Ramos (cell line): Measurements from ENCODE around the gene HCN1.
"Not testable (repeated sequence)": the region's sequence is repeated elsewhere in the genome, so short reads cannot be mapped to it uniquely, and the experiment has no call there.

Source experiments
- in situ Hi-C: fragments of 300-500 bp; cut with MboI; formaldehyde crosslinking; loops from one replicate; pipeline ENCODE4 v1.14.3; 2022; ENCODE audit warnings: low sequenced_read_pairs; ENCODE audit not compliant: unreplicated experiment

The HCN1 gene

DNA sequence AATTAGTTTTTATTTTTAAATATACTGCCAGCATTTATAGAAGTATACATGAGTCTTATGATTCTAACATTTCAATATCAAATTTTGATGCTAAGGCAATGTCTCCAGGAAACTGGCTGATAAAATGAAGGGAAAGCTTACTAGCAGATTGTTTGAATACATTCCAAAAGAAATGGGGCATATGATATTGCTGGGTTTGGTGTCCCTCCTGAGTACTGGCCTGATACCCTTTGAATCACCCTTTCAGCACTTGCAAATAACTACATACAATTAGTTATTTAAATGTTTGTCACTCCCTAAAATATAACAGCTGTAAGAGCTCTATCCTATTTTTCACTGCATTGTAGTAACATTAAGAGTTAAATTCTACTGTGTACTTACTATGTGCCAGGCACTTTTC, 360.8 kb downstream of the HCN1 start:
- in situ Hi-C loops = no loop called here

DNA sequence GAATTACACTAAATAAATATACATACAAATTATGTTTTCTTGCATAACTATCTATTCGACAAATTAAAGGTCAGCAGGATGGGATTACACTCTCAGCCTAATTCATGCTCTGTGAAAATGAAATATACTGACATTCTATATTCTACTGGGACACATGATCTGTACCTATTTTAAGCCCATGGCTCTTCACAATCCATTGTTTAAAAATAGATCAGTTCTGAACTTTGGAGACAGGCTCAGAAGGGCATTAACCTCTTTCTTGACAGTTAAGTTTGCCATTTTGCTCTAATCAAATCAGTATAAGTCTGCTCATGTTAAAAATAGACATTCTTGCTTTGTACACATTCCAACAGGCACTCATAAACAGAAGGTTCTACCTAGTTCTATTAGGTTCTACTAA, 361.2 kb downstream of the HCN1 start:
- in situ Hi-C loops = no loop called here

DNA sequence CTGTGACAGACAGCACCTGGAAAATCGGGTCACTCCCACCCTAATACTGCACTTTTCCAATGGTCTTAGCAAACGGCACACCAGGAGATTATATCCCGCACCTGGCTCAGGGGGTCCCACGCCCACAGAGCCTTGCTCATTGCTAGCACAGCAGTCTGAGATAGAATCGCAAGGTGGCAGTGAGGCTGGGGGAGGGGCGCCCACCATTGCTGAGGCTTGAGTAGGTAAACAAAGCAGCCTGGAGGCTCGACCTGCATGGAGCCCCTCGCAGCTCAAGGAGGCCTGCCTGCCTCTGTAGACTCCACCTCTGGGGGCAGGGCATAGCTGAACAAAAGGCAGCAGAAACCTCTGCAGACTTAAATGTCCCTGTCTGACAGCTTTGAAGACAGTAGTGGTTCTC, 383.6 kb downstream of the HCN1 start:
- in situ Hi-C loops = not testable (repeated sequence)

DNA sequence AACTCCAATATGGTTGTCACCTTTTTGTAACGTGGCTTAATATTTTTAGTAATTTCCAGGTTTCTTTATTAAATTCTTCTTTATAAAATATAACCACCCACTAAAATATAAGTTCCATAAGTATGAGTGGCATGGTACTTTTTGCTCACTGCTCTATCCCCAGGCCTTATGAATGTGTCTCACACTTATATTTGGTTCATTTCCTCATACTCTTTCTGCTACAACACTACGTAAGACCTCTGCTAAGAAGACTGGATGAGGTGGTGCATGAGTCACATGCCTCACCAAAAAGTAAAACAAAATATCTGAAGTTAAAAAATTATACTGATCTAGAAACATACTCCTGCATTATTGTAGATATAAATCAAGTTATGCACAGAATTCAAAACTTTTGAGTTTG, 400.9 kb downstream of the HCN1 start:
- in situ Hi-C loops = no loop called here

DNA sequence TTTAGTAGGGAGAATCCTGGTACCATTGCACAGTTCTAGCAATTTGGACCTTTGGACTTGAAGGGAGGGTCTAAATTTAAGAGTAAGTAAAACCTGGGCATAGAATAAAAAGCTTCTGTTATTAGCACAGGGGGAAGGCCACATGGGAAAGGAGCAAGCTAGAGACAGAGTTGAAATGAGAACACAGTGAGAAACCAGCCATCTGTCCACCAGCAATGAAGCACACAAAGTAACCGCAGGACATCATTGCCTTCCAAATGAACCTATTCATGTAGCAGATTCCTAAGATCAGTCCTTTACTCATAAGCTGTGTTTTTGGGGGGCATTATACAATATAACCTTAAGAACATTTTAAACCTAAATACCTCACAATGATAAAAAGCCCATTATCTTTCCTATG, 407.4 kb downstream of the HCN1 start:
- in situ Hi-C loops = no loop called here

DNA sequence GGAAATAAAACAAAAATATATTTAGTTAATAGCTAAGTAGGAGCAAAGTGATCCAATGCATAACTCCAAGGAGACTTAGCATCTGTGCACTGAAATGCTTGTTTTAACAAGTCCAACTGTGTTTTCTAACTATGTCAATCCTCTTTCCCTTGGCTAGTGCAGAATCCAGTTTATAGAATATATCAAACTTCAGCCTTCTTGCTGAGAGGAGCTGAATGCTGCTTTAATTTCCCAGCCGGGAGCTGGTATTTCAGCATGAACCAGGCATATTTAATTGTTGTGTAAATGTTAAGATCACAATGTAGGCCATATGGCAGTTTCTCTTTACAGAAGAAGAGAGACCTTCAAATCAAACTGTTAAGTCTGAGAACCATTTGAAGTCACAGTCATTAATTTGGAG, 411.7 kb downstream of the HCN1 start:
- in situ Hi-C loops = no loop called here

DNA sequence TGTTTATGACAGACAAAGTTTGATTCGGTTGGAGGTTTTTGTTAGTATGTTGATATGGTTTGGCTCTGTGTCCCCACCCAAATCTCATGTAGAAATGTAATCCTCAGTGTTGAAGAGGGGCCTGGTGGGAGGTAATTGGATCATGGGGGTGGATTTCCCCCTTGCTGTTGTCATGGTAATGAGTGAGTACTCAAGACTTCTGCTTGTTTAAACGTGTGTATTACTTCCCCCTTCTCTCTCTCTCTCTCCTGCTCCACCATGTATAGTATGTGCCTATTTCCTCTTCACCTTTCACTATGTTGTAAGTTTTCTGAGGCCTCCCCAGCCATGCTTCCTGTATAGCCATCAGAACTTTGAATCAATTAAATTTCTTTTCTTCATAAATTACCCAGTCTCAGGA, 415.1 kb downstream of the HCN1 start:
- in situ Hi-C loops = no loop called here

DNA sequence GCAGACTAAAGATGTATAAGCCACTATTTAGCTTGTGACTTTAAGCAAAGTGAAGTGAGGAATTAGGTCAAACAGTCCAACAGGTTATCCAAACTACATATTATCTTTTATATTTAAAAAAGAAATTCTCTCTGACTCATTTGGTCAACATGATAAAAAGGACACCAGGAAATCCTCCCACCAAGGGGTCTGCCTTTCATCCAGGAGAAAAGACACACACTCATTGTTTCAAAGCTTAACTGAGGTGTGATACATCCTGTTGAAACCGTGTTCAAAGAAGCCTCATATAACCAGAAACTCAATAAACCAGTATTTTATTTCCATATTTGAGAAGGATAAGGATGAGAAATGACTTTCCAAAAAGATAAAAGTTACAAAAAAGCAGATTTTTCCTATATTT, 417.1 kb downstream of the HCN1 start:
- in situ Hi-C loops = no loop called here

DNA sequence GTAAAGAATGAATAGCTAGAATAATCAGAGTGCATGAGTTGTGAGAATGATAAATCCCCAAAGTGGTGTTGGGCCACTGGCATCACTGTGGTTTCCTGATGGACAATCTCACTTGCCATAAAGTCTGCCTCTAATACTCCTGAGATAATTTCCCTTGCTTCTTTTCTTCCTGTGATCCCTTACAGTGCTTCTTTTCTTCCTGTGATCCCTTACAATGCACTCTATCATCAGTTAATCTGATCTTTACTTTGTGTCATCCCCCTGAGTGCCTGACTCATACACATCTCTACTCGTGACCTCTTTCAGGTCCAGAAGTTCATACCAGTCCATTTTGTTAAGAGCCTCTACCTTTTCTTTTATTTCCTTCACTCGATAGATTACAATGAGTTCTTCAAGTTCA, 418.3 kb downstream of the HCN1 start:
- in situ Hi-C loops = no loop called here

DNA sequence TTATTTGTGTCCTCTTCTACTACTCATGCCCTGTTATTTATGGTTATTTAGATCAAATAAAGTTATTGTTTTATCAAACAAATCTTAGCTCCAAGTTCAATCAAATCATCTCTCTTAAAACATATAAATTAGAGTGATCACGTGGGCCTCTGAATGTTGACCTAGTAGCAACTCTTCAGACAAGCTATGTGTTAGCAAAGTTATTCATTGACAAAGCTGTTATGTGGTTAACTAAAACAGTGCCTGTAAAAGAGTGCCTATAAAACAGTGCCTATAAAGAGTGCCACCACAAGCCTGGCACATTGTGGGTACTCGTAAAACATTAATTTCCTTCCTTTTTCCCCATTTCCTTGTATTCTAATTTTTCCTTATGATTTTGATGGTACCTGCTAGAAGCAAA, 421.9 kb downstream of the HCN1 start:
- in situ Hi-C loops = no loop called here

DNA sequence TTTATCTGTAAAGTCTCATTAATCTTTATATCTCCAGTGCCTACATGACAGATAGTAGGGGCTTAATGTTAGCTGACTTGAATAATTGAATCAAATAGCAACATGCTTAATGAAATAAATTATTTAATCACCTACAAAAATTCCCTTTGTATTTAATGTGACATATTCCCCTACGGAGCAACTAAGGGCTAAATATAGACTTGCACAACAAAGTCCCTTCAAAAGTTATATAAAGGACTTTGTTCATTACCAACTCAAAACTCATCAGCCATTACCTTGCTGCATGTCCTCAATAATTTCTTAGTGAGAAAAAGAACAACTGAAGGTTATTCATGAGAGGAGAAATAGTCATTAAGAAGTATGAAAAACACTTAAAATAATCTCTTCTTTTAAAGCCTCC, 424.6 kb downstream of the HCN1 start:
- in situ Hi-C loops = no loop called here

DNA sequence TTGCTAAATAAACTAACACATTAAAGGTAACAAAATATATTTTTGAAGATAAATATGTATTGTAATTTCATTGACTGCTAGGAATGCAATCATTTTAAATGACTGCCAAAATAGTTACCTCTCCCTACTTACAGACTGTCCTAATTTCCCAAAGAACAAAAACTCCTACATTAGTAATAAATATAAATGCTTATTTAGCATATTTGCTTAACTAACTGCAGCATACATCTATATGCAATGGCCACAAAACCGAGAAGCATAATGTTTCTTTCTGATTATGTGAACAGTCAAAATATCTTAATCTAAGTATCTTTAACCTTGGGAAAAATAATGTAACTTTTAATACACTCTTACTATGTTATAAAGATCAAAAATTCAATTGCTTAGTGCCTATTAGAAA, 431.7 kb downstream of the HCN1 start:
- in situ Hi-C loops = no loop called here

DNA sequence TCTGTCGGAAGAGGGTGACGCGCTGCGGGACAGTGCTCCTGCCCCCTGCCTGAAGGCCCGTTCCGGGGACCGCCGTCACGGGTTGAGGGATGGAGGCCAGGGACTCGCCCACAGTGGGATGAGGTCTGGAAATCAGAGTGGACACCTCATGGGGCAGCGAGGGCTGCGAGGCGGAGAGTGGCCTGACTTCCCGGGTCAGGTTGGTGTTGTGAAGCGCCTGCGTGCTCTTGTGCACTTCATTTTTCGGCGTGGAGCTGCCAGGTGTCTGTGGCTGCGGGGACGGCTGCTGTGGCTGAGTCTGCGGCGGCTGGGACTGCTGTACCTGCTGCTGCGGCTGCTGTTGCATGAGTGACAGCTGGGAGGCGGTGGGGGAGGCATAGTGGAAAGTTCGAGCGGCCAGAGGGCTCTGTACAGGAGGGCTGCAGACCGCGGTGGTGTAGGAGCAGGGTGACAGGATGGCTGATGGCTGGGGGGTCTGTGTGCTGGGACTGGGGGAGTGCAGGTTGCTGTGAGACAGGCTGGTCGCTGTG, 434.1 kb downstream of the HCN1 start:
- in situ Hi-C loops = no loop called here

DNA sequence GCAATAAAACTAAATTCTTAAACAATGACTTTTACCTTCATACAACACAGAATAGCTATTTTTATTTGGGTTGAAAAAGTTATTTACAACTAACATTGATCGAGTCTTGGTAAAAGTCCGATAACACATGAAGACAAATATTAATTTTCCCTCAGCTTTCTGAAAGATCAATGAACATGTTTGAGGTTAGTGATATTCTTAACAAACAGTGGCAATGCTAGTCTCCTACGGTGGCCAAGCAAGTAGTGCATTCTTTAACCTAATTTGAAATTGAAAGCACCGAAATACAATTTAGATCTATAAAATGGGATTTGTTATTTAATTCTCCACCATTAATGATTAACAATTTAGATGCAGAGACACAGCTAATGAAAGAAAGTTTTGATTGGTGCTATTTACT, 435.1 kb downstream of the HCN1 start:
- in situ Hi-C loops = no loop called here

DNA sequence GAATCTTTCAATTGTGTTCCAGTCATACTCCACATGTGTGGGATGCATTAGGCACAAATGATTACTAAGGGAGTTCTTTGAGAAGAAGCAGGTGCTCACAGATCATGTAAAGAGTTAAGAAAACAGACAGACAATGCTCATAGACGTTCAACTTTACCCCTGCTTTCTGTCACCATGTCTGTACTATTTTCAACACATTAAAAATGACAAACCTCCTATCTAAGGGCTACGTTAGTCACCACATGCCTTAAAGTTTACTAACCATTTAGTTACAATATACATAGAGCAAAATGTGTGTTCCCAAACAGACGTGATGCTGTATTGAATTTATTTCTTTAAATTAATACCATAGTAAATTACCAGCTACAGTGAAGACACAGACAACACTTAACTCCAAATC, 435.9 kb downstream of the HCN1 start:
- in situ Hi-C loops = no loop called here

DNA sequence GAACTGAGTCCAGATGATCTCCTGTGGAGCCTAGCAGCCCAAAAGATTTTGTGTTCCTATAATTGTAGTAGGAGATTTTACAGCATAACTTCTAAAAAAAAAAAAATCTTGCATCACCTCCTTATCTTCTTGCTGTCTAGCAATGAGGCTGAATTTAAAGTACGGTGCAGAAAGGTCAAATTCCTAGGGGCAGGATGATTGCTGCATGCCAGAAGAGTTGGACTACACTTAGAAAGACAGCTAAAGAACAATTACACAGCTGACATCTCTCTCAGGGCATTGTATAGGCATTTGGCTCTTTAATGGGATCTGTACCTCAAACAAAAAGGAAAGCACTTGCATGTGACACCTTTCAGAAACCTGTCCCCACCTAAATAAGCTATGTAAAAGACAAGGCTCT, 443.2 kb downstream of the HCN1 start:
- in situ Hi-C loops = no loop called here

DNA sequence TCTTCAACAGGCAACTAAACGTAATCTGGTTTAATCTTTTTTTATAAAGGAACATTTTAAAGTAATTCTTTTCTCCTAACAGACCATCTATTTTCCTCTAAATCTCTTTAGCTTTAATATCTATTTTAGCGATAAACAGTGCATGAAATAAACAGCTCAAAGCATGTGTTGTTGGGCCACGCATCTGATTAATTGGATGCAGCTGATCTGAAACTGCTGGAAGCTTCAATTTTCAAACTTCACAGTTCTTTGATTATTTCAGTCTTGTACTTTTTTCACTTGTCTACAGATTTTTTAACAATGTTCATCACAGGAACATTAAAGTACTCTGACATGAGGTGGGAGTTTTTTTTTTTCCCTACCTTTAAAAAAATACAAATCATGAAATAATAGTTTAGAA, 443.6 kb downstream of the HCN1 start:
- in situ Hi-C loops = no loop called here

DNA sequence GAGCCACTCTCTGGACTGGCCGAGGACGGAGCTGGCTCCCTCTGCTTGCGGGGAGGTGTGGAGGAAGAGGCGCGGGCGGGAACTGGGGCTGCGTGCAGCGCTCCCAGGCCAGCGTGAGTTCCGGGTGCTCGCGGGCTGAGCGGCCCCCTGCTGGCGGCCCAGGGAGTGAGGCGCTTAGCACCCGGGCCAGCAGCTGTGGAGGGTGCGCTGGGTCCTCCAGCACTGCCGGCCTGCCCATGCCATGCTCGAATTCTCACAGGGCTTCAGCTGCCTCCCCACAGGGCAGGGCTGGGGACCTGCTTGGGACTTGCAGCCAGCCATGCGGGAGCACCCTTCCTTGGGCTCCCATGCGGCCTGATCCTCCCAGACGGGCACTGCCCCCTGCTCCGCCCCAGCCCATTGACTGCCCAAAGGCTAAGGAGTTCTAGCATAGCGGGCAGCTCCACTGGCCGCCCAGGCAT, 470.6 kb downstream of the HCN1 start:
- in situ Hi-C loops = no loop called here

DNA sequence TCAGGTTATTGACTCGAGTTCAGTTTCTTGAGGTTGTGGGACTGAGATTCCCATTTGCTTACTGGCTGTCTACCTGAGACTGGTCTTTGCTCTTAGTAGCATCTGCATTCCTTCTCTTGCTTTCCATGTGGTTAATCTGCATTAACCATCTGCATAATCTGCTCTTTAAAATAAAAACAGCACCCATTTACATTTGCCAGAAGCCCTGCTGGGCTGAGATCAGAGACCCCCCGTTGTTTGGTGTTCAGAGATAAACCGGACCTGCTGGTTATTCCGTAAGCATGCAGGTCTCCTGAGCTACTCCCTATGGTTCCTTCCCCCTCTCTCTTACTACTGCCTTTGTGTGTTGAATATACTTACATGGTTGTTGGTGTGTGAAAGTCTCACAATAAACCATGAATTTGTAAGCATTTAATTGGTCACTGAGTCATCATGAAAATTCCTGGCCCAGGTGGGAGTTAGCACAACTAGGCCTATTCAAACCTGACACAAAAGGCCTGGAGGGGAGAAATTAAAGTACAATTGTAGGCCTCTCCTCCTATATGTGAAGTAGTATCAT, 490.7 kb downstream of the HCN1 start:
- in situ Hi-C loops = no loop called here
